ENCODE results near the gene FNDC8.
"Not testable (repeated sequence)": the region's sequence is repeated elsewhere in the genome, so short reads cannot be mapped to it uniquely, and the experiment has no call there.

The FNDC8 gene

DNA sequence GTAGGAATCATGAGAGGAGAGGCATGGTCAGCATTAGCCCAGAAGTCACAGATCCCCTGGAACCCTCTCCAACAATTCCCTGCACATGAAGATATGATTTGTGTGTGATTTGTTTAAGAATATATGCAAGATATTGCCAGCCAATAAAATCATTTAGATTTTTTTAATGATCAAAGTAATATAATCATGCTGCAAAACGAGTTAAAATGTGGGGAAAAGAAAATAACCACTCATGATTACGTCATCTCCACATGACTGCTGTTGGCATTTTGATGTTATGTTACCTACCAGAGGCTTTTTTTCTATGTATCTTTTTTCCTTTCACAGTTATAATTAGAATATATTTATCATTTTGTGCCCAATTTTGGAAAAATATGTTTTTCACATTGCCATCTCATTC is 50.4 kb downstream of the FNDC8 start:
- DNase-seq (ENCODE audit: low read depth) = no peak

DNA sequence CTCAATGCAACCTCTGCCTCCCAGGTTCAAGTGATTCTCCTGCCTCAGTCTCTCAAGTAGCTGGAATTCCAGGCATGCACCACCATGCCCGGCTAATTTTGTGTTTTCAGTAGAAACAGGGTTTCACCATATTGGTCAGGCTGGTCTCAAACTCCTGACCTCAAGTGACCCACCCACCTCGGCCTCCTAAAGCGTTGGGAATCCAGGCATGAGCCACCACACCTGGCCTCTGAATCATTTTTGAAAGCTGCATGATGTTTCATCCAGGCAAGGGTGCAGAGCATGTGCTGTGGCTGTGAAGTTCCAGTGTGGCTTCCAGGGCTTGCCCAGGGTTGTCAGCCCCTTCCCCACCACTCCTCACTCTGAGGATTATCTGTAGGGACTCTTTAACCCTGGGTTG is 50.9 kb downstream of the FNDC8 start:
- DNase-seq (ENCODE audit: low read depth) = not testable (repeated sequence)

DNA sequence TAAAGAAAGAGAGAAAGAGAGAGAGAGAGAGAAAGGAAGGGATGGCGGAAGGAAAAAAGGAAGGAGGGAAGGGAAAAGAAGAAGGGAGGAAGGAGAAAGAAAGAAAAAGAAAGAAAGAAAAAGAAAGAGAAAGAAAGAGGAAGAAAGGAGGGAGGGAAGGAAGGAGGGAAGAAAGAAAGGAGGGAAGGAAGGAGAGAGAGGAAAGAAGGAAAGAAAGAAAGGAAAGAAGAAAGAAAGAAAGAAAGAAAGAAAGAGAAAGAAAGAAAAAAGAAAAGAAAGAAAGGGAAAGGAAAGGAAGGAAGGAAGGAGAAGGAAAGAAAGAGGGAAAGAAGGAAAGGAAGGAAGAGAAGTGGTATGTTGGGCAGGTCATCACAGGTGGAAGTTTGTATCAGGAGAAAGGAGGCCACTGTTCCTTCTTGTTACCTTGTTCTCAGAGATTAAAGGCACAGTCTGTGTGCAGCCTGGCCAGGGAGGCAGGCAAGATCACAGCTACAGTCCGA is 53.5 kb downstream of the FNDC8 start:
- no peak for DNase-seq (ENCODE audit: low read depth)

DNA sequence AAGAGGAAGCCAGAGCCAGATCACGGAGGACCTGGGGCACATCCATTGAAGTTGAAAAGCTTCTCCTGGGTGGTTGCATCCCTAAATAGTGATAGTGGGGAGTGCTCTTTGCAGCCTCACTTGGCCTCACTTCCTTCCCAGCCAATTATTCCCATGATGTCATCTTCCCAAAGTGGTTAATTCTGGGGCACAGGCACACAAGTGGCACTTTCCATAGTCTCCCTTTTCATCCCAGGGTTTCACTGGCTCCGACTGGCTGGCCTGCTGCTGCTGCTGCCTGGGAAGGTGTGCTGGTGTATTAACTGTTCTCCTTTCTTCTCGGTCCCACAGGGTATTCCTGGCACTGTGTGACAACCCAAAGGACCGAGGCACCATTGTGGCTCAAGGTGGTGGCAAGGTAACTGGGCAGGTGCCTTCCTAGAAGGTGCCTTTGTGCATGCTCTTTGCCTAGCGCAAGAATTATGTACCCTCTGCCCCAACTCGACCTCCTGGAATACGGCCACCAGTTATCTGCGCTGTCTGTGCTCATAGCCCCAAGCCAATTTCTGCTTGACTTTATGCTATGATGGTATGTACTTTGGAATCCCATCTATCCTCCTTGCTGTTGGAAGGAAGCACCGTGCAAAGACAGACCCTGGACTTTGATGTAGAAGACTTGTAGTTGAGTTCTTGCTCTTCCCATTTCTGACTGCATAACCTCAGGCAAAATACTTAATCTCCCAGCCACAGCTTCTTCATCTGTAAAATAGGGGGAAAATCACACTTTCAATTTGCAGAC is 54.4 kb downstream of the FNDC8 start:
- DNase-seq (ENCODE audit: low read depth) = no peak

DNA sequence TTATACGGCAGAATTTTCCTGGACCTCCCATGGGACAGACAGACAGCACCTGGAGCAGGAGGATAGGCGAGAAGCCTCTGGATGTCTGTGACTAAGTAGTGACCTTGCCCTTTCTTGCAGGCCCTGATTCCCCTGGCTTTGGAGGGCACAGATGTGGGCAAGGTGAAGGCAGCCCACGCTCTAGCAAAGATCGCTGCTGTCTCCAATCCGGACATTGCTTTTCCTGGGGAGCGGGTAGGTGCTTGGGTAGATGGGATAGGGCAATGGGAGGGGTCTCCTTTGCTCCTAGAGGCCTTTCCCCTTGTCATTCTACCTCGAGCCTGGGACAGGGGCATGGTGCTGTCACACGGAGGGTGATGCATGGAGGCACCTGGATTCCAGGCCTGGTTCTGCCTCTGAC is 55.5 kb downstream of the FNDC8 start:
- no peak for DNase-seq (ENCODE audit: low read depth)

DNA sequence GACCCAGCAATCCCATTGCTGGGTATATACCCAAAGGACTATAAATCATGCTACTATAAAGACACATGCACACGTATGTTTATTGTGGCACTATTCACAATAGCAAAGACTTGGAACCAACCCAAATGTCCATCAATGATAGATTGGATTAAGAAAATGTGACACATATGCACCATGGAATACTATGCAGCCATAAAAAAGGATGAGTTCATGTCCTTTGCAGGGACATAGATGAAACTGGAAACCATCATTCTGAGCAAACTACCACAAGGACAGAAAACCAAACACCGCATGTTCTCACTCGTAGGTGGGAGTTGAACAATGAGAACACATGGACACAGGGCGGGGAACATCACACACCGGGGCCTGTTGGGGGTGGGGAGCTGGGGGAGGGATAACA is 58.0 kb downstream of the FNDC8 start:
- not testable (repeated sequence) for DNase-seq (ENCODE audit: low read depth)

Measured in activated T-helper 1 cell treated with Interleukin-2 at 50 U/mL for 16 hours (primary cell).